BLaER1 treated with 17β-estradiol and CSF1 and Interleukin-3, amounts not matched to agents 10 nM and 100 nM (cell line): ENCODE results near the gene WDR37.

ENCODE experiments used
- H3K27ac ChIP-seq, 11 experiments: shearing (Covaris generic); formaldehyde crosslinking; 2 replicates each; pipeline ENCODE4 v1.8.1; 2022
- H3K27me3 ChIP-seq, 11 experiments: shearing (Covaris generic); formaldehyde crosslinking; 2 replicates each; pipeline ENCODE4 v1.8.1; 2022
- H3K36me3 ChIP-seq, 11 experiments: shearing (Covaris generic); formaldehyde crosslinking; 2 replicates each; pipeline ENCODE4 v1.8.1; 2022
- H3K4me1 ChIP-seq, 10 experiments: shearing (Covaris generic); formaldehyde crosslinking; 2 replicates each; pipeline ENCODE4 v1.8.1; 2022
- H3K4me2 ChIP-seq, 11 experiments: shearing (Covaris generic); formaldehyde crosslinking; 2 replicates each; pipeline ENCODE4 v1.8.1; 2022
- H3K4me3 ChIP-seq, 10 experiments: shearing (Covaris generic); formaldehyde crosslinking; 2 replicates each; pipeline ENCODE4 v1.8.1; 2022
- H3K9ac ChIP-seq, 11 experiments: shearing (Covaris generic); formaldehyde crosslinking; 2 replicates each; pipeline ENCODE4 v1.8.1; 2022
- H3K9me3 ChIP-seq, 11 experiments: shearing (Covaris generic); formaldehyde crosslinking; replicated peaks in 1 of 11; 2 replicates each; pipeline ENCODE4 v1.8.1; 2022
- H4K20me1 ChIP-seq, 11 experiments: shearing (Covaris generic); formaldehyde crosslinking; 2 replicates each; pipeline ENCODE4 v1.8.1; 2022
- Cebpa-rat ChIP-seq, 11 experiments: shearing (Covaris generic); IDR thresholded peaks; 2 replicates each; pipeline ENCODE4 v1.8.1; 2022

The WDR37 gene

GRCh38 chr10:1019362-1019761 is 36.8 kb upstream of the WDR37 start:
- H3K9me3 ChIP-seq = no peaks in the 10 kb centered on the region
- H3K27ac ChIP-seq = no peak overlapping the region
- H4K20me1 ChIP-seq = peaks cover 0 to 45% (median 19%) of the 10 kb centered on the region in 11 experiments; a peak in 16 of 22 replicates
- H3K27me3 ChIP-seq = no peaks in the 10 kb centered on the region
- H3K4me3 ChIP-seq = no peak overlapping the region
- no peak for TF ChIP-seq Cebpa-rat (IDR thresholded peaks at IDR 0.05)
- peaks cover 57 to 77% (median 65%) of the 10 kb centered on the region in 11 experiments for H3K36me3 ChIP-seq
- no peak overlapping the region for H3K4me2 ChIP-seq
- H3K9ac ChIP-seq = no peak overlapping the region
- no peaks in the 10 kb centered on the region for H3K4me1 ChIP-seq

- no peak overlapping the region for H3K4me3 ChIP-seq
- no peak overlapping the region for H3K27ac ChIP-seq
- no peak overlapping the region for H3K9ac ChIP-seq
- H3K27me3 ChIP-seq = no peaks in the 10 kb centered on the region
- no peaks in the 10 kb centered on the region for H3K9me3 ChIP-seq
- H3K4me2 ChIP-seq = no peak overlapping the region
- no peaks in the 10 kb centered on the region for H3K4me1 ChIP-seq
- no peak for TF ChIP-seq Cebpa-rat (IDR thresholded peaks at IDR 0.05)
- H4K20me1 ChIP-seq = peaks cover 0 to 34% (median 13%) of the 10 kb centered on the region in 11 experiments; a peak in 16 of 22 replicates
- peaks cover 48 to 76% (median 57%) of the 10 kb centered on the region in 11 experiments for H3K36me3 ChIP-seq
Measured at GRCh38 chr10:1020460-1020859, 35.7 kb upstream of the WDR37 start.

- Histone ChIP-seq H3K9ac (no peak overlapping the region), H4K20me1 (peaks cover 0 to 29% (median 13%) of the 10 kb centered on the region in 11 experiments; a peak in 16 of 22 replicates), H3K9me3 (no peaks in the 10 kb centered on the region), H3K4me3 (no peak overlapping the region), H3K27ac (no peak overlapping the region), H3K36me3 (peaks cover 43 to 74% (median 52%) of the 10 kb centered on the region in 11 experiments), H3K4me1 (no peaks in the 10 kb centered on the region), H3K27me3 (no peaks in the 10 kb centered on the region), H3K4me2 (no peak overlapping the region)
- no peak for TF ChIP-seq Cebpa-rat (IDR thresholded peaks at IDR 0.05)
Measured at GRCh38 chr10:1020958-1021357, 35.2 kb upstream of the WDR37 start.

DNA sequence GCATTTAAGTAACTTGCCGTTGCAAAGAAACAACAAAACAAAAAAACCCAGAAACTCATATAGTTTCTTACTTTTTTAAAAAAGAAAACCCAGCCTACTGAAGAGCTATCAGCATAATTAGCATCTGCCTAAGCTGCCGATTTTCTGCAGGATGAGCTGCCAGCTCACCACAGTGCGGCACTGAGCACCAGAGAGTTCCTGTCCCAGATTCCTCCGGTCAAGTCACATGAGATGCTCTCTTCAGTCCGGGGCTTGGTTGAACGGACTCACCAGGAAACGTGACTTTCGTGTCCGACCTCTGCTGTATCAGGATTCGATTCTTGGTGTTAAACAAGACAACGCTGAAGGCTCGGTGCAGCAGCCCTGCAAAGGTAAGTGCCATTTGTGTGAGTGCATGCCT is 33.8 kb upstream of the WDR37 start:
- Histone ChIP-seq H3K27ac (no peak overlapping the region), H3K4me1 (no peaks in the 10 kb centered on the region), H4K20me1 (peaks cover 0 to 17% (median 6%) of the 10 kb centered on the region in 11 experiments; a peak in 13 of 22 replicates), H3K36me3 (peaks cover 28 to 62% (median 37%) of the 10 kb centered on the region in 11 experiments), H3K27me3 (no peaks in the 10 kb centered on the region), H3K9me3 (no peaks in the 10 kb centered on the region), H3K4me2 (no peak overlapping the region), H3K9ac (no peak overlapping the region), H3K4me3 (no peak overlapping the region)
- TF ChIP-seq Cebpa-rat (IDR thresholded peaks at IDR 0.05) = no peak

DNA sequence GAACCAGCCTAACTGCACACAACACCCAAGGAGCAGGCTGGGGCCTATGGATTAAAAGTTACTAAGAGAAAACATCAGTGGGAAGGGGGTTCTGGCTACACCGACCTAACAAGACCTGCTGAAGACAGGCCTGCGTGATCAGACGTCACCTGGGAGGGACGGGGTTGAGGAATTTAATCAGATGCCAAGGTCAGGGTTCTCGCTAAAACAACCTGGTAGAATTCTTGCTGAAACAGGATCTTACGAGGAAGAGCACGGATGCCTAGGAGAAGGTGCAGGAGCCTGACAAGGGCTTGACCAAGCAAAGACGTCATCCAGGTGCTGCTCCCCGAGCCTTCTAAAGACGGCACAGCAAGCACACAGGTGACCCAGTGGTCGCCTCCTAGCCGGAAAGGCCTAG is 32.1 kb upstream of the WDR37 start:
- Histone ChIP-seq H3K27me3 (no peaks in the 10 kb centered on the region), H3K36me3 (peaks cover 14 to 47% (median 24%) of the 10 kb centered on the region in 11 experiments), H3K4me2 (no peak overlapping the region), H3K9ac (no peak overlapping the region), H3K4me3 (no peak overlapping the region), H3K9me3 (no peaks in the 10 kb centered on the region), H3K4me1 (no peaks in the 10 kb centered on the region), H3K27ac (no peak overlapping the region), H4K20me1 (peaks cover 0 to 17% (median 0%) of the 10 kb centered on the region in 11 experiments; a peak in 9 of 22 replicates)
- TF ChIP-seq Cebpa-rat (IDR thresholded peaks at IDR 0.05) = no peak

DNA sequence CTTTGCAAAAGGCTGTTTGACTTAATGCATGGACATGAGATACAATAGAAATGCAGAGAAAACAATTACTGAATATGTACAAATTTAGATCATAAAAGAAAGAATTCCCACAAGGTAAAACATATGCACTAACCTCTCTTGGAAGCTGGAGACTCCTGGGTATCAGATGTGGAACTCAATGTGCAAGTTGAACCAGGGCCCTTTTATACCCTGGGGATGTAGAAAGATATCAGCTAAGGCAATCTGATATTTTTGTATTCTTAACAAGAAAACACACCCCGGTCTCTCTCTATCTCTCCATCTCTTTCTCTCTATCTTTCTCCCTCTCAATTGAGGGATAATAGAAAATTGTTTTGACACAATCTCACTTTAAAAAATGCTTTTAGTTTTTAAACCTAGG is 30.5 kb upstream of the WDR37 start, which contains the start of gene IDI2:
Gene IDI2 (minus strand): TSS at position 177 of the 400 bp plus-strand sequence. CDS start 1,136 bp downstream, outside the sequence.
- H3K4me3 ChIP-seq = no peak within 1 kb of the TSS
- no peaks in the 10 kb centered on the region for H3K9me3 ChIP-seq
- no peak within 1 kb of the TSS for H3K4me2 ChIP-seq
- H3K27me3 ChIP-seq = no peaks in the 10 kb centered on the region
- TF ChIP-seq Cebpa-rat (IDR thresholded peaks at IDR 0.05) = no peak
- H3K36me3 ChIP-seq = peaks cover under 1 to 31% (median 9%) of the 10 kb centered on the region in 11 experiments; a peak in 17 of 22 replicates
- H3K27ac ChIP-seq = no peak within 1 kb of the TSS
- H3K9ac ChIP-seq = no peak within 1 kb of the TSS
- peaks cover 0 to 10% (median 0%) of the 10 kb centered on the region in 11 experiments; a peak in 3 of 22 replicates for H4K20me1 ChIP-seq
- no peaks in the 10 kb centered on the region for H3K4me1 ChIP-seq

DNA sequence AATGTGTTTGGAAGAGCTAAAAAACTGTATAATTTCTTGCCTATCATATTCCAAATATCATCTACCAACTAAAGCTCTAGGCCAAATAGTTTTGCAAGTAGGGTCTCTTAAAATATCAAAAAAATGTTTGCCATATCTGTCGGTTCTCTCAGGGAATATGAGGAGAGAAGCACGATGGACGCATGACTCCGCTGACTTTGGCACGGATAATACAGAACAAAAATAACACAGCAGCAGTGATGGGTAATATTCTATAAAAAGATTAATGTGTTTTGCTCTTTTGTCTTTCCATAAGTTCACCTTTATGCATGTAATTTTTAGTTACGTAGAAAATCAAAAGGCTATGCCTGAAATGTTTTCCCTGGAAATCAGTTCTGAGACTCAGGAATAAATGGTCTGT is 29.6 kb upstream of the WDR37 start:
- no peaks in the 10 kb centered on the region for H3K9me3 ChIP-seq
- no peak overlapping the region for H3K4me3 ChIP-seq
- no peak overlapping the region for H3K27ac ChIP-seq
- no peak overlapping the region for H3K9ac ChIP-seq
- peaks cover 0 to 22% (median 1%) of the 10 kb centered on the region in 11 experiments; a peak in 7 of 22 replicates for H3K36me3 ChIP-seq
- no peaks in the 10 kb centered on the region for H3K27me3 ChIP-seq
- TF ChIP-seq Cebpa-rat (IDR thresholded peaks at IDR 0.05) = no peak
- 0 out of 22 replicates have a peak, but pooled peaks cover 0 to 1% (median 0%) of the 10 kb centered on the region in 11 experiments for H4K20me1 ChIP-seq
- H3K4me2 ChIP-seq = no peak overlapping the region
- H3K4me1 ChIP-seq = no peaks in the 10 kb centered on the region

GRCh38 chr10:1029838-1030237 is 26.3 kb upstream of the WDR37 start:
- Histone ChIP-seq H3K4me2 (no peak overlapping the region), H3K9ac (no peak overlapping the region), H3K9me3 (no peaks in the 10 kb centered on the region), H3K27me3 (no peaks in the 10 kb centered on the region), H3K27ac (no peak overlapping the region), H4K20me1 (no peaks in the 10 kb centered on the region), H3K36me3 (peaks cover 0 to 17% (median 0%) of the 10 kb centered on the region in 11 experiments; a peak in 3 of 22 replicates), H3K4me3 (no peak overlapping the region), H3K4me1 (peaks cover 0 to 23% (median 16%) of the 10 kb centered on the region in 10 experiments; a peak in 16 of 20 replicates)
- no peak for TF ChIP-seq Cebpa-rat (IDR thresholded peaks at IDR 0.05)

DNA sequence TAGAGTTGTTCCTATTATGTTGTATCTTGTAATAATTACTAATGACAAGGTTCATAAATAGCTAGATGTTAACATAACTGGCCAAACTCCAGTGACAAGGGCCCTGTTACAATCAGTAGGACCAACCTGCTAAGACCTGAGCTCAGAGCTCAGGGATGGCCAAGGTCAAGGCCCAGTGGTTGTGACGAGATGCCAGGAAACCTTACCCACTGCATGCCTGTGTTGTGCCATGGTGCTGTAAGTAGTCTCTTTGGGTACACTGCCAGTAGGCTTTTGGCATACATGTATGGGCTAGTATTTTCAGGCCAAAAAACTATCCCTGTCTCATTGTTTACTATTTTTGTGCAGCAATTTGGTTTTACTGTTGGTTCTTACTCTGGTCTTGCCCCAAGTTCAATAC is 22.6 kb upstream of the WDR37 start:
- no peak for TF ChIP-seq Cebpa-rat (IDR thresholded peaks at IDR 0.05)
- H3K27me3 ChIP-seq = no peaks in the 10 kb centered on the region

GRCh38 chr10:1034758-1035157 is 21.4 kb upstream of the WDR37 start:
- peaks cover 0 to 52% (median 28%) of the 10 kb centered on the region in 10 experiments; a peak in 16 of 20 replicates for H3K4me1 ChIP-seq
- peaks cover 18 to 38% (median 33%) of the 10 kb centered on the region in 11 experiments; a peak in 21 of 22 replicates for H3K36me3 ChIP-seq
- H3K27me3 ChIP-seq = no peaks in the 10 kb centered on the region
- no peak overlapping the region for H3K4me2 ChIP-seq
- no peak overlapping the region for H3K9ac ChIP-seq
- peaks cover 0 to 25% (median 7%) of the 10 kb centered on the region in 11 experiments; a peak in 8 of 22 replicates for H4K20me1 ChIP-seq
- no peak overlapping the region for H3K4me3 ChIP-seq
- no peak overlapping the region for H3K27ac ChIP-seq
- TF ChIP-seq Cebpa-rat (IDR thresholded peaks at IDR 0.05) = no peak
- no peaks in the 10 kb centered on the region for H3K9me3 ChIP-seq

More for the DNA sequence above, 22.6 kb upstream of the WDR37 start:
- Histone ChIP-seq H3K4me3 (no peak overlapping the region), H3K36me3 (peaks cover 11 to 30% (median 24%) of the 10 kb centered on the region in 11 experiments; a peak in 20 of 22 replicates), H3K4me2 (peak overlapping the region in 3 of 11 experiments; percentile 10 to 51 (median 38); a peak in 3 of 22 replicates), H3K27ac (no peak overlapping the region), H3K4me1 (peaks cover 0 to 41% (median 20%) of the 10 kb centered on the region in 10 experiments; a peak in 16 of 20 replicates), H3K9me3 (no peaks in the 10 kb centered on the region), H4K20me1 (peaks cover 0 to 15% (median 3%) of the 10 kb centered on the region in 11 experiments; a peak in 5 of 22 replicates), H3K9ac (no peak overlapping the region)
